Cardiac septum (tissue), 1 donor: ENCODE data around the gene SP140L. TPM values are rescaled to one million over a fixed set of nuclear protein-coding genes. Genes with fewer than 3 reads are reported as not detected.

Experiments
- DNase-seq: peaks from one replicate; pipeline ENCODE4 v3.0.0-alpha.2; 2020; ENCODE audit warnings: low spot score
- intact Hi-C: fragments of 100-400 bp; cut with DNase I; formaldehyde crosslinking; loops from one replicate; pipeline ENCODE4 v1.14.0; 2022
- total RNA-seq: library from RNA; stranded (reverse); fragmentation: NEBNext Ultra II Directional; extraction: Animal tissue kit (Norgen Biotek cat#: 25700); gene quantifications from one replicate; pipeline ENCODE4 v1.2.1, GENCODE V29; 2021
- donor health status: DM: no; HTN: no; CAD: no.

The SP140L gene
- total RNA-seq, 1 donor from 2014 or later: 4.0 TPM

- intact Hi-C loops: no loop called here
- no peak for DNase-seq
These were observed 116.5 kb downstream of the SP140L start for GRCh38 chr2:230443541-230443940.

DNA sequence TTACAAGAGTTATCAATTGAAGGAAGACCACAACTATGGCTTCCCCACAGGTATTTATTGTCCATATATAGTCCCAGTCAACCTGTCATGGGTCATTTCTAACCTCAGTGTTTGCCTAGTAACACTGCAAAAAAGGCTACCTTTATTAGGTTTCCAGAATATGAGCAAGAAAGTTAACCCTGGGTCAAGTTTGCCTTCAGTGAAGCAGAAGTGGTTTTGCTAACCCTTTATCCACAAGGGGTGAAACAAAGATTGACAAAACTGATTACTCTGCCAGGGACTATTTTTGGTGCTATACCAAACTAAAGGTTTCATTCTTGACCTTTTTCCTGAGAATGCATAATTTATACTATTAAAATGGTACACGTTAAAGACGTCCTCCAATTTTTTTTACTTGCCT, 117.8 kb downstream of the SP140L start:
- intact Hi-C loops: no loop called here
- DNase-seq: no peak

DNA sequence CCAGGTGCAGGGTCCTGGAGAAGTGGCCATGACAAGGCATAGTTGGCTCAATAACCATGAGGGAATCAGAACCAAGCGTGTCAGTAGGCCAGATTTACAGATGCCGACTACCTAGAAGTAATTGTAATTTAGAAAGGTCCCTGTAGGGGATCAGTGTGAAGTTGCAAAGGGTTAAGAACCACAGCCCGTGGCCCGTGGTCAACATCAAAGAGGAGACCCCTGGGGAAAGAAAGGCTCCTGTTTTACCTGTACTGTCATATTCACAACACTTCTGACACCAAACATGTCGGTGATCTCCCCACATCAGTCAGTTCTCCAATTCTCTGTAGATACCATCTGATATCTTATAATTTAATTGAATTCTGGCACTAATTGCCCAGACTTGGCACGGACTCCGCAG, 120.0 kb downstream of the SP140L start:
- intact Hi-C loops: no loop called here
- DNase-seq: no peak

DNA sequence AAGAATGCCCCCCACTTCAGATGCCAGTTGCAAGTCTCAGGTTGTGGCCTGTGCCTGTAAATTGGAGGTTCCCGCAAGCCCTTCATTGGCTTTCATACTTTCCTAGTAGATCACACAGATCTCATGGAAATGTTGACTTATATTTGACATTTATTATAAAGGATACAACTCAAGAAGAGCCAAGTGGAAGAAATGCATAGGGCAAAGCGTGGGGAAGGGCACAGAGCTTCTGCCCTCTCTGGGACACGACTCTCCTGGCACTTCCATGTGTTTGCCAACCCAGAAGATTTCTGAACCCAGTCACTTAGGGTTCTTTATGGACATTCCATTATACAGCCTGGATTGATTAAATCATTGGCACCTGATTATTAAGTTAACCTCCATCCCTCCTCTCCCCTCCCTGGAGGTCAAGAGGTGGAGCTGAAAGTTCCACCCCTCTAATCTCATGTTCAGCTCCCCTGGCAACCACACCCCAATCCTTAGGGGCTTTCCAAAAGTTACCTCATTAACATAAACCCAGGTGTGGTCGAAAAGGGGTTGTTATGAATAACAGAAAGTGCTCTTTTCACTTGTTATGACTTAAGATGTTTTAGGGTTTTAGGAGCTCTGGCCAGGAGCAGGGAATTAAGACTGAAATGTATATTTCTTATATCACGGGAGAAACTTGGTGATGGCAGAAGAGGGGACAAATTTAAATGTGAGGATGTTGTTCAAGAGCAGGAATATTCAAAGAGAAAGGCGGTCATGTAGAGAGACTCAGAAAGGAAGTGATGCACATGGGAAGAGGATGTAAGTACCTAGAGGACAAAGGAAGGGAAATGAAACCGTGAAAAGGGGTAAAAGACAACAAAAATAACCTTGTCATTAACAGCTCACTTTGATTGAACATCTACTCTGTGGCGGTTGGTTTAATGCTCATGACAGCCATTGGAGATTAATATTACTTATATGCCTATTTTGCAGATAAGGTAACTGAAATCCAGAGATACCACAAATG, 120.8 kb downstream of the SP140L start:
- no peak for DNase-seq
- intact Hi-C loops: no loop called here

DNA sequence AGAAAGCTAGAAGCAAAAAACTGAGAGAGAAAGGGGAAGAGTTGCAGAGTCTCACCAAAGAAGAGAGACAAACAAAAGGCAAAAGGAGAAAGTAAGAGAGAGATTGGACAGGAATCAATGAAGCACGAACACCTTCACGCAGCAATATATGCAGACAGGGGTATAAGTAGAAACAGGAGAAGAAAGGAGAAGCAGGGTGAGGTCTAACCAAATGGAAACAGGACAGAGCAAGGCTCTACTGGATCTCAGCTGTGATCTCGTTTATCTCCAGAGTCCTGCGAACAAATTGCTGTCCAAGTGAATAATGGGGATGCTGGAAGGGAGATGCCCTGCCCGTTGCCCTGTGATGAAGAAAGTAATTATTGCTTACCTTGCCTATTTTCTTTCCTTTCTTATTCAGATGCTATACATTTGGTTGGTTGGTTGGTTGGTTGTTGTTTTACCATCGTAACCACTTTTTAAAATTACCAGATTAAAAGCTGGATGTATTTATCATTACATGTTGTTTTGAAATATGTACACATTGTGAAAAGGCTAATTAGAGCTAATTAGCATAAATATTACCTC, 123.0 kb downstream of the SP140L start:
- intact Hi-C loops: no loop called here
- DNase-seq: no peak

DNA sequence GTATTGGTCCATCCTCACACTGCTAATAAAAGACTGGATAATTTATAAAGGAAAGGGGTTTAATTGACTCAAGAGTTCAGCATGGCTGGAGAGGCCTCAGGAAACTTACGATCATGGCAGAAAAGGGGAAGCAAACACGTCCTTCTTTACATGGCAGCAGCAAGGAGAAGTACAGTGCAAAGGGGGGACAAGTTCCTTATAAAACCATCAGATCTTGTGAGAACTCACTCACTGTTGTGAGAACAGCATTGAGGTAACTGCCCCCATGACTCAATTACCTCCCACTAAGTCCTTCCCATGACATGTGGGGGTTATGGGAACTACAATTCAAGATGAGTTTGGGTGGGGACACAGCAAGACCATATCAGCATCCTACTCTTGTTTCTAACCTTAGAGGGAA, 126.0 kb downstream of the SP140L start:
- intact Hi-C loops: no loop called here
- DNase-seq: no peak

Other genes starting within 250 kb of the SP140L start
- gene SP110, start 107.2 kb upstream of the SP140L start, total RNA-seq: 10.0 TPM
- gene SP140, start 101.5 kb upstream of the SP140L start, total RNA-seq: 0.57 TPM
- gene SP100, start 89.0 kb downstream of the SP140L start, total RNA-seq: 46.3 TPM